CD4-positive, alpha-beta T cell (primary cell): Measurements from ENCODE around the gene CPED1. TPM values are rescaled to one million over a fixed set of nuclear protein-coding genes. Genes with fewer than 3 reads are reported as not detected.
"Not testable (repeated sequence)": the region's sequence is repeated elsewhere in the genome, so short reads cannot be mapped to it uniquely, and the experiment has no call there.

Experiments used
- ATAC-seq: fragments of 200-7000 bp; cut with Tn5 transposase; one replicate; pipeline ENCODE4 v1.10.0; 2022; ENCODE audit warnings: mild to moderate bottlenecking; ENCODE audit not compliant: poor library complexity
- CTCF ChIA-PET: fragments of 350-600 bp; sonication (Branson Sonifier 250); formaldehyde crosslinking; loops from one replicate; lab custom pipeline; 2021; ENCODE audit warnings: antibody characterized with exemption, inconsistent platforms; lab: Charles Lee
- POLR2A ChIA-PET: fragments of 350-600 bp; sonication (Branson Sonifier 250); formaldehyde crosslinking; loops from one replicate; lab custom pipeline; 2021; ENCODE audit warnings: antibody characterized with exemption, inconsistent platforms; lab: Charles Lee
- DNase-seq, 14 experiments: peaks; one replicate each; pipeline ENCODE4 v3.0.0-alpha.2; 2013 to 2020; ENCODE audit warnings: mixed read lengths in 2 of 14
- H3K27ac ChIP-seq, 2 donors: one replicate each; pipeline versions ENCODE4 v1.5.1 to v1.7.0; 2013; ENCODE audit warnings: low read length in 2 of 2, low read depth in 1 of 2, mild to moderate bottlenecking in 1 of 2
- H3K27me3 ChIP-seq, 2 experiments: 1 replicate in 1 of 2; 2 replicates in 1 of 2; pipeline versions ENCODE4 v1.6.1 to v1.7.0; 2013; ENCODE audit warnings: low read length in 2 of 2, control low read depth in 1 of 2, mild to moderate bottlenecking in 1 of 2, moderate library complexity in 1 of 2; ENCODE audit not compliant: insufficient read depth in 2 of 2, control insufficient read depth in 1 of 2
- H3K36me3 ChIP-seq: one replicate; pipeline ENCODE4 v1.6.1; 2013; ENCODE audit warnings: low read length, control low read depth; ENCODE audit not compliant: insufficient read depth
- H3K4me1 ChIP-seq: one replicate; pipeline ENCODE4 v1.6.1; 2013; ENCODE audit warnings: low read length, control low read depth; ENCODE audit not compliant: insufficient read depth
- H3K4me3 ChIP-seq: one replicate; pipeline ENCODE4 v1.5.1; 2013; ENCODE audit warnings: mild to moderate bottlenecking, low read length, moderate library complexity
- H3K9me3 ChIP-seq, 2 experiments: 1 replicate in 1 of 2; 2 replicates in 1 of 2; pipeline versions ENCODE4 v1.6.1 to v1.7.0; 2013; ENCODE audit warnings: low read length in 2 of 2, mild to moderate bottlenecking in 2 of 2, control low read depth in 1 of 2, moderate library complexity in 1 of 2; ENCODE audit not compliant: control insufficient read depth in 1 of 2, insufficient read depth in 1 of 2
- H3K27ac Mint-ChIP-seq: one replicate; pipeline ENCODE4 v1.8.0; 2020; ENCODE audit warnings: mixed read lengths
- H3K27me3 Mint-ChIP-seq: one replicate; pipeline ENCODE4 v1.8.0; 2021; ENCODE audit warnings: mixed read lengths
- H3K36me3 Mint-ChIP-seq: one replicate; pipeline ENCODE4 v1.8.0; 2021; ENCODE audit warnings: low read depth, mixed read lengths
- H3K4me1 Mint-ChIP-seq: one replicate; pipeline ENCODE4 v1.8.0; 2021; ENCODE audit warnings: low read depth, mixed read lengths
- H3K4me3 Mint-ChIP-seq: one replicate; pipeline ENCODE4 v1.8.0; 2020; ENCODE audit warnings: mild to moderate bottlenecking, mixed read lengths
- H3K9me3 Mint-ChIP-seq: one replicate; pipeline ENCODE4 v1.8.0; 2020; ENCODE audit warnings: mixed read lengths
- CTCF ChIP-seq: fragments of 200-600 bp; IDR thresholded peaks from one replicate; pipeline ENCODE4 v1.8.0; 2022; ENCODE audit warnings: antibody characterized with exemption, mild to moderate bottlenecking
- intact Hi-C, 2 experiments: fragments of 100-400 bp; cut with DNase I in 1 of 2; cut with micrococcal nuclease in 1 of 2; formaldehyde crosslinking; loops; one replicate each; pipeline versions ENCODE4 v1.15.1 to v1.9.0; 2023 to 2025; cut with DNase I, micrococcal nuclease
- total RNA-seq, 174 experiments: library from RNA in 2 of 174; stranded (reverse) in 2 of 174; gene quantifications; one replicate each; pipeline ENCODE4 v1.2.3 and lab custom pipeline; 2021 to 2026

Gene CPED1
- total RNA-seq, 2 experiments from 2014 or later = 0.08 to 0.19 TPM

DNA sequence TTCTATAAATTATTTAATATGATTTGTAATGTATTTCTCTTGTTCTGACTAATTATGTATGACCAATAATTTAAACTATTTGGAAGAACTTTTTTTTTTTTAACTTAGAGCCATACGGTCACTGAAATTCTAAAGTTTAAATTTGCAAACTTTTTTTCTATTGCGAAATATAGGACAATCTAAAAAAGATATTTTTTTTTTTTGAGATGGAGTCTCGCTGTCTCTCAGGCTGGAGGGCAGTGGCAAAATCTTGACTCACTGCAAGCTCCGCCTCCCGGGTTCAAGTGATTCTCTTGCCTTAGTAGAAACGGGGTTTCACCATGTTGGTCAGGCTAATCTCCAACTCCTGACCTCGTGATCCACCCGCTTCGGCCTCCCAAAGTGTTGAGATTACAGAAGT is 130.5 kb downstream of the CPED1 start:
- Mint-ChIP-seq H3K9me3 (no peaks in the 10 kb centered on the region), H3K4me3 (no peak overlapping the region), H3K4me1 (no peaks in the 10 kb centered on the region), H3K27ac (no peak overlapping the region), H3K27me3 (peaks cover 18% of the 10 kb centered on the region), H3K36me3 (no peaks in the 10 kb centered on the region)
- intact Hi-C loops = no loop called here
- Histone ChIP-seq H3K9me3 (no peaks in the 10 kb centered on the region), H3K4me1 (no peaks in the 10 kb centered on the region), H3K27ac (no peak overlapping the region), H3K4me3 (no peak overlapping the region), H3K36me3 (no peaks in the 10 kb centered on the region), H3K27me3 (peaks cover 0 to 8% of the 10 kb centered on the region in 2 experiments)
- no peak for TF ChIP-seq CTCF
- POLR2A ChIA-PET = no interaction called here
- CTCF ChIA-PET = no interaction called here
- no peak for ATAC-seq
- DNase-seq = no peak

DNA sequence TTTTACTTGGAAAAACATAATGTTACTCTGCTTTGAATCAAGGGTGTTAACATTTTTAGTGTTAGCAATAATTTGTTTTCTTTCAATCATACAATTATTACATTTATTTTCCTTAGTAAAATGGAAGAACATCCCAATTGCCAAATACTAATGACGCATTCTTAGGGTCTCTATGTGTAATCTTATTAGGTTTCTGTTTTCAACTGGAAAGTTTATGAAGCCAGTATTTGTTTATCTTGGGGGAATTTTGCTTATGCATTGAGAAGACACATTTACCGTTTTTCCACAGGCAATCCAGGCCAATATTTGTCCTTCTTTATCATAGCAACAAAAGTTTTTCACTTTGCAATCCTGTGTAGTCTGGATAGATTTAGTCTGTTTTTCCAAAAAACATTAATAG is 134.5 kb downstream of the CPED1 start:
- no peak overlapping the region for H3K27ac Mint-ChIP-seq
- peaks cover 0 to 8% of the 10 kb centered on the region in 2 experiments for H3K27me3 ChIP-seq
- no peak overlapping the region for H3K4me3 ChIP-seq
- H3K27ac ChIP-seq = no peak overlapping the region
- H3K9me3 ChIP-seq = no peaks in the 10 kb centered on the region
- H3K36me3 ChIP-seq = no peaks in the 10 kb centered on the region
- no peak for TF ChIP-seq CTCF
- no peak for DNase-seq
- POLR2A ChIA-PET = no interaction called here
- H3K36me3 Mint-ChIP-seq = no peaks in the 10 kb centered on the region
- intact Hi-C loops = no loop called here
- no peak overlapping the region for H3K4me3 Mint-ChIP-seq
- H3K4me1 Mint-ChIP-seq = no peaks in the 10 kb centered on the region
- H3K9me3 Mint-ChIP-seq = no peaks in the 10 kb centered on the region
- H3K27me3 Mint-ChIP-seq = peaks cover 26% of the 10 kb centered on the region
- CTCF ChIA-PET = no interaction called here
- ATAC-seq = no peak
- no peaks in the 10 kb centered on the region for H3K4me1 ChIP-seq

- H3K27ac Mint-ChIP-seq, H3K27me3 ChIP-seq, H3K4me1 ChIP-seq, CTCF ChIA-PET, H3K36me3 ChIP-seq, H3K4me1 Mint-ChIP-seq, intact Hi-C loops, H3K4me3 Mint-ChIP-seq, H3K4me3 ChIP-seq, DNase-seq, H3K9me3 ChIP-seq, H3K9me3 Mint-ChIP-seq, POLR2A ChIA-PET, H3K36me3 Mint-ChIP-seq, H3K27ac ChIP-seq, ATAC-seq: not testable (repeated sequence)
- H3K27me3 Mint-ChIP-seq = peaks cover 19% of the 10 kb centered on the region
Measured at GRCh38 chr7:121125454-121125853, 136.9 kb downstream of the CPED1 start.

- H3K36me3 ChIP-seq = no peaks in the 10 kb centered on the region
- ATAC-seq (no peak), DNase-seq (no peak)
- ChIA-PET CTCF (no interaction called here), POLR2A (no interaction called here)
- no peaks in the 10 kb centered on the region for H3K9me3 Mint-ChIP-seq
- no peak overlapping the region for H3K4me3 ChIP-seq
- no peak overlapping the region for H3K27ac ChIP-seq
- H3K4me3 Mint-ChIP-seq = no peak overlapping the region
- no peaks in the 10 kb centered on the region for H3K36me3 Mint-ChIP-seq
- H3K27me3 Mint-ChIP-seq = peaks cover 15% of the 10 kb centered on the region
- intact Hi-C loops = no loop called here
- H3K4me1 ChIP-seq = no peaks in the 10 kb centered on the region
- H3K4me1 Mint-ChIP-seq = no peaks in the 10 kb centered on the region
- H3K27me3 ChIP-seq = peaks cover 0 to 3% of the 10 kb centered on the region in 2 experiments
- H3K9me3 ChIP-seq = no peaks in the 10 kb centered on the region
- TF ChIP-seq CTCF = no peak
- H3K27ac Mint-ChIP-seq = no peak overlapping the region
Measured at GRCh38 chr7:121126201-121126600, 137.7 kb downstream of the CPED1 start.
